Fibroblast of lung (primary cell): ENCODE results near the gene SCD5.

Experiments used
- CTCF ChIP-seq, 2 donors: IDR thresholded peaks in 1 of 2; conservative IDR thresholded peaks in 1 of 2; 1 replicate in 1 of 2; 2 replicates in 1 of 2; pipeline ENCODE4 v1.5.1; 2011 to 2012; ENCODE audit warnings: low read length in 2 of 2, control low read depth in 1 of 2, inconsistent platforms in 1 of 2, low read depth in 1 of 2, mild to moderate bottlenecking in 1 of 2
- EZH2 ChIP-seq: IDR thresholded peaks from 2 replicates; pipeline ENCODE4 v1.5.1; 2012; ENCODE audit warnings: low read length, control low read depth, mild to moderate bottlenecking; ENCODE audit errors: missing control alignments

GRCh38 chr4:82604522-82604921, 194.1 kb downstream of the SCD5 start:
- TF ChIP-seq CTCF (conservative IDR thresholded peaks at IDR 0.05 in 1 of 2, IDR thresholded peaks at IDR 0.05 in 1 of 2; ENCODE audit: low read depth in 1 of 2, low read length in 2 of 2) = no peak
- TF ChIP-seq EZH2 = no peak
